SK-N-SH (cell line): ENCODE results near the gene CYP1A1. TPM values are rescaled to one million over a fixed set of nuclear protein-coding genes. Genes with fewer than 3 reads are reported as not detected.

ENCODE experiments used
- CTCF ChIA-PET: fragments of 300-600, 350-600 bp; formaldehyde crosslinking; extraction: SDS; loops from one replicate; lab custom pipeline; 2021; lab: Yijun Ruan, JAX
- POLR2A ChIA-PET: fragments of 350-600 bp; sonication (Branson Sonifier 250); formaldehyde crosslinking; extraction: SDS; loops from one replicate; lab custom pipeline; 2020; ENCODE audit warnings: antibody characterized with exemption, inconsistent platforms; lab: Yijun Ruan, JAX
- DNase-seq: peaks from one replicate; pipeline ENCODE4 v3.0.0; 2012
- H2AFZ ChIP-seq: fragments of 200-600 bp; sonication (generic); 2 replicates; pipeline ENCODE4 v1.8.1; 2016; ENCODE audit warnings: antibody characterized with exemption, mild to moderate bottlenecking, low read depth
- H3F3A ChIP-seq: fragments of 200-600 bp; sonication (generic); replicated peaks from 2 replicates; pipeline ENCODE3; 2016; ENCODE audit warnings: antibody characterized with exemption, mild to moderate bottlenecking; ENCODE audit not compliant: insufficient read depth
- H3K27ac ChIP-seq, 2 experiments: fragments of 200-500 bp in 1 of 2; fragments of 200-600 bp in 1 of 2; sonication (Bioruptor generic) in 1 of 2; sonication (generic), shearing (Covaris generic) in 1 of 2; 2 replicates each; pipeline versions ENCODE4 v1.5.1 to v1.6.1; 2014 to 2016; ENCODE audit warnings: low read depth in 2 of 2, inconsistent platforms in 1 of 2, low read length in 1 of 2, mild to moderate bottlenecking in 1 of 2, mixed read lengths in 1 of 2
- H3K27me3 ChIP-seq: fragments of 200-600 bp; sonication (generic), shearing (Covaris generic); 2 replicates; pipeline ENCODE4 v1.6.1; 2016; ENCODE audit warnings: mixed run types; ENCODE audit not compliant: insufficient read depth
- H3K36me3 ChIP-seq, 2 experiments: fragments of 200-500 bp in 1 of 2; fragments of 200-600 bp in 1 of 2; sonication (Bioruptor generic) in 1 of 2; sonication (generic) in 1 of 2; replicated peaks in 1 of 2; 2 replicates each; pipeline versions ENCODE3 to v1.5.1; 2014 to 2016; ENCODE audit warnings: low read length in 1 of 2, mild to moderate bottlenecking in 1 of 2; ENCODE audit not compliant: insufficient read depth in 2 of 2, control insufficient read depth in 1 of 2
- H3K4me1 ChIP-seq, 2 experiments: fragments of 200-500 bp in 1 of 2; fragments of 200-600 bp in 1 of 2; sonication (Bioruptor generic) in 1 of 2; sonication (generic), shearing (Covaris generic) in 1 of 2; 2 replicates each; pipeline versions ENCODE4 v1.5.1 to v1.6.1; 2014 to 2016; ENCODE audit warnings: low read depth in 1 of 2, low read length in 1 of 2, mixed run types in 1 of 2; ENCODE audit not compliant: insufficient read depth in 2 of 2, control insufficient read depth in 1 of 2
- H3K4me2 ChIP-seq: fragments of 200-600 bp; sonication (generic), shearing (Covaris generic); 2 replicates; pipeline ENCODE4 v1.6.1; 2017; ENCODE audit warnings: mixed run types
- H3K4me3 ChIP-seq, 2 experiments: fragments of 200-500 bp in 1 of 2; fragments of 200-600 bp in 1 of 2; sonication (Bioruptor generic) in 1 of 2; sonication (generic), shearing (Covaris generic) in 1 of 2; 2 replicates each; pipeline versions ENCODE4 v1.5.1 to v1.8.1; 2014 to 2016; ENCODE audit warnings: low read depth in 2 of 2, inconsistent platforms in 1 of 2, low read length in 1 of 2, mild to moderate bottlenecking in 1 of 2, mixed read lengths in 1 of 2, moderate library complexity in 1 of 2
- H3K79me2 ChIP-seq: fragments of 200-600 bp; sonication (generic); 2 replicates; pipeline ENCODE4 v1.8.1; 2017; ENCODE audit warnings: mild to moderate bottlenecking; ENCODE audit not compliant: insufficient read depth
- H3K9ac ChIP-seq: fragments of 200-600 bp; sonication (generic); 2 replicates; pipeline ENCODE4 v1.6.1; 2017; ENCODE audit warnings: mixed run types
- H3K9me2 ChIP-seq: fragments of 200-600 bp; sonication (generic); 2 replicates; pipeline ENCODE4 v1.6.1; 2017; ENCODE audit warnings: mixed run types
- H3K9me3 ChIP-seq: fragments of 200-600 bp; sonication (generic); 2 replicates; pipeline ENCODE4 v1.6.1; 2017; ENCODE audit warnings: mixed run types, mild to moderate bottlenecking, moderate library complexity
- H4K20me1 ChIP-seq: fragments of 200-600 bp; sonication (generic); 2 replicates; pipeline ENCODE4 v1.6.1; 2017; ENCODE audit warnings: mild to moderate bottlenecking, mixed run types; ENCODE audit not compliant: insufficient read depth
- CHD2 ChIP-seq: fragments of 150-350 bp; IDR thresholded peaks from 2 replicates; pipeline ENCODE4 v1.6.1; 2018; ENCODE audit warnings: low read length; ENCODE audit not compliant: partially characterized antibody
- ELF1 ChIP-seq: IDR thresholded peaks from 2 replicates; pipeline ENCODE4 v1.4.0; 2012
- EZH2phosphoT487 ChIP-seq: fragments of 200-600 bp; sonication (generic); IDR thresholded peaks from 2 replicates; pipeline ENCODE4 v1.6.1; 2017; ENCODE audit warnings: low read depth, mixed run types, mild to moderate bottlenecking, antibody characterized with exemption, moderate library complexity, borderline replicate concordance
- FOXM1 ChIP-seq: IDR thresholded peaks from 2 replicates; pipeline ENCODE4 v1.4.0; 2012; ENCODE audit warnings: low read depth, mild to moderate bottlenecking
- NRF1 ChIP-seq: IDR thresholded peaks from 2 replicates; pipeline ENCODE4 v1.6.1; 2012; ENCODE audit warnings: low read depth, mild to moderate bottlenecking, low read length
- RFX5 ChIP-seq: IDR thresholded peaks from 2 replicates; pipeline ENCODE4 v1.6.1; 2012; ENCODE audit warnings: mild to moderate bottlenecking, improper control_type of control experiment, low read length
- RXRA ChIP-seq: IDR thresholded peaks from 2 replicates; pipeline ENCODE4 v1.4.0; 2012; ENCODE audit warnings: low read depth, mild to moderate bottlenecking, borderline replicate concordance
- SMC3 ChIP-seq: IDR thresholded peaks from 2 replicates; pipeline ENCODE4 v1.6.1; 2012; ENCODE audit warnings: low read depth, low read length, improper control_type of control experiment
- TAF1 ChIP-seq: IDR thresholded peaks from 2 replicates; pipeline ENCODE4 v1.6.1; 2012; ENCODE audit warnings: low read depth, mild to moderate bottlenecking, low read length, moderate library complexity, borderline replicate concordance
- TCF12 ChIP-seq: IDR thresholded peaks from 2 replicates; pipeline ENCODE4 v1.4.0; 2012
- YY1 ChIP-seq: IDR thresholded peaks from 2 replicates; pipeline ENCODE4 v1.4.0; 2012; ENCODE audit warnings: low read depth, mild to moderate bottlenecking
- WGBS: methylation state at CpG from one replicate; pipeline ENCODE4 v1.1.6; 2017; ENCODE audit warnings: low lambda C conversion rate; 5-methylcytosine and 5-hydroxymethylcytosine counted together
- polyA plus RNA-seq, 3 experiments: library from polyadenylated mRNA; depleted of rRNA; stranded (reverse); fragments of >200 nt; gene quantifications; 2 replicates each; pipeline ENCODE4 v1.2.3, GENCODE V29; 2012
- TF ChIP-seq, protein P1 (sequence below): IDR thresholded peaks from 2 replicates; pipeline ENCODE4; 2012
- TF ChIP-seq, protein P2 (sequence below): IDR thresholded peaks from 2 replicates; pipeline ENCODE4 v1.6.1; 2012; ENCODE audit warnings: mild to moderate bottlenecking, low read depth, low read length, moderate library complexity
- TF ChIP-seq, protein P3 (sequence below): fragments of 150-350 bp; IDR thresholded peaks from 2 replicates; pipeline ENCODE4 v1.6.1; 2017; ENCODE audit warnings: antibody characterized with exemption, low read length, low read depth, borderline replicate concordance

The CYP1A1 gene
- polyA plus RNA-seq, 1 of the 3 experiments (the other 2 are of a cell fraction), result 0.07 TPM

DNA sequence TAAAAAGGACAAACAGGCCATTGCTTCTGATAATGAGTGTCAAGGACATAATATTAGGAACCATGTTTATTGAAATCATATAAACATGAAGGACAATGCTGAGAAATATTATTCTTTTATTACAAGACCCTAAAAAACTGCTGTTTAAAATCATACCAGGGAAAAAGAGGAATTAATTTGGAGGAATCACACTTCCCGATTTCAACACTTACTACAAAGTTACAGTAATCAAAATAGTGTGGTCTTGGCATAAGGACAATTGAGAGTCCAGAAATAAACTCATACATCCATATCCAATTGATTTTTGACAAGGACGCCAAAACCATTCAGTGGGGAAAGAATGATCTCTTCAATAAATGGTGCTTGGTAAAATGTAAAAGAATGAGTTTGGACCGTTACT lies 13.0 kb downstream of the CYP1A1 start (continued):
- TF ChIP-seq NRF1, result no peak
- TF ChIP-seq, protein P1, sequence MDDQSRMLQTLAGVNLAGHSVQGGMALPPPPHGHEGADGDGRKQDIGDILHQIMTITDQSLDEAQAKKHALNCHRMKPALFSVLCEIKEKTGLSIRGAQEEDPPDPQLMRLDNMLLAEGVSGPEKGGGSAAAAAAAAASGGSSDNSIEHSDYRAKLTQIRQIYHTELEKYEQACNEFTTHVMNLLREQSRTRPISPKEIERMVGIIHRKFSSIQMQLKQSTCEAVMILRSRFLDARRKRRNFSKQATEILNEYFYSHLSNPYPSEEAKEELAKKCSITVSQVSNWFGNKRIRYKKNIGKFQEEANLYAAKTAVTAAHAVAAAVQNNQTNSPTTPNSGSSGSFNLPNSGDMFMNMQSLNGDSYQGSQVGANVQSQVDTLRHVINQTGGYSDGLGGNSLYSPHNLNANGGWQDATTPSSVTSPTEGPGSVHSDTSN, result no peak
- no peak for TF ChIP-seq TCF12
- TF ChIP-seq FOXM1, result no peak
- no peak for TF ChIP-seq SMC3
- TF ChIP-seq ELF1, result no peak
- TF ChIP-seq RXRA, result no peak

DNA sequence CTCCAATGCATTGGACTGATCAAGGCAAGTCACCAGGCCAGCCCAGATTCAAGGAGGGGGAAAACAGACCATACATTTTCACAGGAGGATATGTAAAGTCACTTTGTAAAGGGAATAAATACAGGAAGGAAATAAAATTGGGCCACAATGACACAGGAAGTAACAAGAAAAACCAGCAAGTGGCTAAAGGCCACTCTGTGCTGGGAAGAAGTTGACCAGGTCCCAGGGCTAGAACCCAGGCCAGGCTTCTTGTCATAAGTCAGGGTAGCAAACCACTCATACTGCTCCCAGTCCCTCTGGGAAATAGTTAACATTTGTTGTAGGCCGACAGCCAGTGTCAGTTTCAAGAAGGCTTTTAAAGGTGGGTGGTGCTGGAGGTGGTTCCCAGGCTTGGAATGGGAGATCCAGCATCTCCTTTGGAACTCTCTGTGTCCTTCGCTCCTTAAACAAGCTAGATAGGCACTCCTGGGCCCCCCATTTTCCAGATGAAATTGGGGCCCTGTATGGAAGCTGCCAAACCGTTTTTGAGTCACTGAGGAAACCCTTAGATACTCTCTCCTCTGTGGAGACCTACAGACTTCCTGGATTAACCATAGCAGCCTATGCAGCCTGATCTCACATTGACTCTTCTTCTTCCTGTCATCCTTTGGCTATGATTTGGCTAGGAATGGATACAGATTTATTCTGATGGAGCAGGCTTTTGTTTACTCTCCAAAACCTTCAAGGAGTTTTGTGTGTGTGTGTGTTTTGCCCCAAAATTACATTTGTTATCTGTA lies 14.8 kb downstream of the CYP1A1 start:
- H3K4me3 ChIP-seq, result no peak overlapping the region
- H3F3A ChIP-seq, result peaks cover 3% of the 10 kb centered on the region
- H4K20me1 ChIP-seq, result no peaks in the 10 kb centered on the region
- CTCF ChIA-PET, result interaction anchor here (1.0 kb wide), 1 partner anchor 133 kb away, joined by 3 read pairs; no protein-coding TSS in a partner anchor
- no peaks in the 10 kb centered on the region for H3K9me3 ChIP-seq
- H3K9me2 ChIP-seq, result no peaks in the 10 kb centered on the region
- WGBS, result 0% methylated on average over 3 of the region's 3 CpGs
- no peaks in the 10 kb centered on the region for H3K36me3 ChIP-seq
- TF ChIP-seq, protein P2, sequence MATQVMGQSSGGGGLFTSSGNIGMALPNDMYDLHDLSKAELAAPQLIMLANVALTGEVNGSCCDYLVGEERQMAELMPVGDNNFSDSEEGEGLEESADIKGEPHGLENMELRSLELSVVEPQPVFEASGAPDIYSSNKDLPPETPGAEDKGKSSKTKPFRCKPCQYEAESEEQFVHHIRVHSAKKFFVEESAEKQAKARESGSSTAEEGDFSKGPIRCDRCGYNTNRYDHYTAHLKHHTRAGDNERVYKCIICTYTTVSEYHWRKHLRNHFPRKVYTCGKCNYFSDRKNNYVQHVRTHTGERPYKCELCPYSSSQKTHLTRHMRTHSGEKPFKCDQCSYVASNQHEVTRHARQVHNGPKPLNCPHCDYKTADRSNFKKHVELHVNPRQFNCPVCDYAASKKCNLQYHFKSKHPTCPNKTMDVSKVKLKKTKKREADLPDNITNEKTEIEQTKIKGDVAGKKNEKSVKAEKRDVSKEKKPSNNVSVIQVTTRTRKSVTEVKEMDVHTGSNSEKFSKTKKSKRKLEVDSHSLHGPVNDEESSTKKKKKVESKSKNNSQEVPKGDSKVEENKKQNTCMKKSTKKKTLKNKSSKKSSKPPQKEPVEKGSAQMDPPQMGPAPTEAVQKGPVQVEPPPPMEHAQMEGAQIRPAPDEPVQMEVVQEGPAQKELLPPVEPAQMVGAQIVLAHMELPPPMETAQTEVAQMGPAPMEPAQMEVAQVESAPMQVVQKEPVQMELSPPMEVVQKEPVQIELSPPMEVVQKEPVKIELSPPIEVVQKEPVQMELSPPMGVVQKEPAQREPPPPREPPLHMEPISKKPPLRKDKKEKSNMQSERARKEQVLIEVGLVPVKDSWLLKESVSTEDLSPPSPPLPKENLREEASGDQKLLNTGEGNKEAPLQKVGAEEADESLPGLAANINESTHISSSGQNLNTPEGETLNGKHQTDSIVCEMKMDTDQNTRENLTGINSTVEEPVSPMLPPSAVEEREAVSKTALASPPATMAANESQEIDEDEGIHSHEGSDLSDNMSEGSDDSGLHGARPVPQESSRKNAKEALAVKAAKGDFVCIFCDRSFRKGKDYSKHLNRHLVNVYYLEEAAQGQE, result no peak
- TF ChIP-seq NRF1 (no peak), CHD2 (no peak), TCF12 (no peak), SMC3 (no peak), FOXM1 (no peak), EZH2phosphoT487 (no peak), TAF1 (no peak), YY1 (no peak), RFX5 (no peak)
- TF ChIP-seq, protein P3, sequence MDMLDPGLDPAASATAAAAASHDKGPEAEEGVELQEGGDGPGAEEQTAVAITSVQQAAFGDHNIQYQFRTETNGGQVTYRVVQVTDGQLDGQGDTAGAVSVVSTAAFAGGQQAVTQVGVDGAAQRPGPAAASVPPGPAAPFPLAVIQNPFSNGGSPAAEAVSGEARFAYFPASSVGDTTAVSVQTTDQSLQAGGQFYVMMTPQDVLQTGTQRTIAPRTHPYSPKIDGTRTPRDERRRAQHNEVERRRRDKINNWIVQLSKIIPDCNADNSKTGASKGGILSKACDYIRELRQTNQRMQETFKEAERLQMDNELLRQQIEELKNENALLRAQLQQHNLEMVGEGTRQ, result no peak
- H3K27ac ChIP-seq, result no peak overlapping the region
- POLR2A ChIA-PET, result no interaction called here
- peaks cover 22% of the 10 kb centered on the region; the same call in 1 of the 2 replicates for H3K27me3 ChIP-seq
- H3K9ac ChIP-seq, result no peak overlapping the region
- no peak overlapping the region for H3K4me2 ChIP-seq
- no peak overlapping the region for H2AFZ ChIP-seq
- no peak for DNase-seq
- H3K79me2 ChIP-seq, result no peaks in the 10 kb centered on the region
- no peaks in the 10 kb centered on the region for H3K4me1 ChIP-seq
